ENCODE data around the gene COL4A4. TPM values are rescaled to one million over a fixed set of nuclear protein-coding genes. Genes with fewer than 3 reads are reported as not detected.
A peak's percentile ranks its signal among the peaks of the same experiment; 100 is the strongest.

Gene COL4A4
- total and polyA plus RNA-seq, 2 of the 13 experiments (the other 11 are each of a cell fraction or from before 2014, with no cell fraction given), result not detected

DNA sequence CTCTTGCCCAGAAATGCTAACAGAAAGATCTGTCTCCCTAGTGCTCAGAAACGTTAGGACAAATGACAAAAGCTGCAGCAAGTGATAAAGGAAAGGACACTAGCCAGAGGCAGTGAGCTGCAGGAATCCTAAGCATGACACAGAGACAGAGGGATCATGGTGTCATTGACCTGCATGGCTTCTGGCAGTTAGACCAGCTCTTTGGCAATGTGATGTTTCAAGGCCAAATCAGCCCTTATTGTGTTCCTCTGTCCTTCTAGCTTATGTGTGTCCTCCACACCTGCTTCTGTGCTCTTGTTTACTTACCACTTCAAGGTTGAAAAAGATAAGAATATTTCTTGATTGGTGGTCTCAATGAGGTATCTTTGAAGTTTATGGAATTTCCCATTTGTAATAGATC, 207.3 kb downstream of the COL4A4 start (continued):
- TF ChIP-seq MTF1 (CRISPR knock-in tag; IDR thresholded peaks at IDR 0.05) (no peak), HMG20A (CRISPR knock-in tag; IDR thresholded peaks at IDR 0.05; ENCODE audit: borderline replicate concordance) (peak; percentile 69; the same call in 1 of the 2 replicates), HNF4A (CRISPR knock-in tag; IDR thresholded peaks at IDR 0.05) (peak; percentile 47; the same call in 1 of the 2 replicates), SMYD3 (CRISPR knock-in tag; IDR thresholded peaks at IDR 0.05) (no peak), ZNF382 (CRISPR knock-in tag; IDR thresholded peaks at IDR 0.05; ENCODE audit: borderline replicate concordance) (no peak), ZNF644 (CRISPR knock-in tag; IDR thresholded peaks at IDR 0.05; ENCODE audit: low read depth) (peak; percentile 81; the same call in 1 of the 2 replicates), KLF15 (CRISPR knock-in tag; IDR thresholded peaks at IDR 0.05; ENCODE audit: borderline replicate concordance) (no peak), FOSL2 (CRISPR knock-in tag; IDR thresholded peaks at IDR 0.05) (peak; percentile 35; the same call in 1 of the 2 replicates), TEAD3 (CRISPR knock-in tag; optimal IDR thresholded peaks at IDR 0.05; ENCODE audit: borderline replicate concordance) (peak; percentile 48), SALL1 (CRISPR knock-in tag; IDR thresholded peaks at IDR 0.05) (peak; percentile 59; the same call in 1 of the 2 replicates), CEBPB (IDR thresholded peaks at IDR 0.05; ENCODE audit: borderline replicate concordance, low read depth, low read length) (peak; percentile 84), NR2F1 (CRISPR knock-in tag; IDR thresholded peaks at IDR 0.05) (peak; percentile 33 to 53; a peak in 2 of 4 replicates), CEBPG (CRISPR knock-in tag; IDR thresholded peaks at IDR 0.05) (peak; percentile 35; the same call in 1 of the 2 replicates), ARNTL (CRISPR knock-in tag; IDR thresholded peaks at IDR 0.05) (no peak), JUND (CRISPR knock-in tag; IDR thresholded peaks at IDR 0.05) (no peak), NPAS2 (CRISPR knock-in tag; IDR thresholded peaks at IDR 0.05; ENCODE audit: borderline replicate concordance) (no peak), SRSF9 (IDR thresholded peaks at IDR 0.05; ENCODE audit: borderline replicate concordance, insufficient read depth, low read depth, low read length, poor library complexity, severe bottlenecking) (no peak), ZNF251 (CRISPR knock-in tag; IDR thresholded peaks at IDR 0.05) (no peak), REPIN1 (CRISPR knock-in tag; IDR thresholded peaks at IDR 0.05; ENCODE audit: borderline replicate concordance, low read depth) (peak; percentile 68; the same call in 1 of the 2 replicates), SOX13 (IDR thresholded peaks at IDR 0.05) (no peak; the same call in 1 of the 2 replicates), SOX13 (CRISPR knock-in tag; conservative IDR thresholded peaks at IDR 0.05 in 1 of 2, IDR thresholded peaks at IDR 0.05 in 1 of 2) (peak in 1 of 2 experiments; percentile 89; a peak in 2 of 4 replicates), TCF7 (IDR thresholded peaks at IDR 0.05; ENCODE audit: low read depth) (no peak), ZNF788 (CRISPR knock-in tag; IDR thresholded peaks at IDR 0.05; ENCODE audit: borderline replicate concordance) (0 out of 2 replicates have a peak, but pooled peaks have one; percentile 45), ZNF296 (CRISPR knock-in tag; conservative IDR thresholded peaks at IDR 0.05) (no peak)
- TF ChIP-seq, protein P1, sequence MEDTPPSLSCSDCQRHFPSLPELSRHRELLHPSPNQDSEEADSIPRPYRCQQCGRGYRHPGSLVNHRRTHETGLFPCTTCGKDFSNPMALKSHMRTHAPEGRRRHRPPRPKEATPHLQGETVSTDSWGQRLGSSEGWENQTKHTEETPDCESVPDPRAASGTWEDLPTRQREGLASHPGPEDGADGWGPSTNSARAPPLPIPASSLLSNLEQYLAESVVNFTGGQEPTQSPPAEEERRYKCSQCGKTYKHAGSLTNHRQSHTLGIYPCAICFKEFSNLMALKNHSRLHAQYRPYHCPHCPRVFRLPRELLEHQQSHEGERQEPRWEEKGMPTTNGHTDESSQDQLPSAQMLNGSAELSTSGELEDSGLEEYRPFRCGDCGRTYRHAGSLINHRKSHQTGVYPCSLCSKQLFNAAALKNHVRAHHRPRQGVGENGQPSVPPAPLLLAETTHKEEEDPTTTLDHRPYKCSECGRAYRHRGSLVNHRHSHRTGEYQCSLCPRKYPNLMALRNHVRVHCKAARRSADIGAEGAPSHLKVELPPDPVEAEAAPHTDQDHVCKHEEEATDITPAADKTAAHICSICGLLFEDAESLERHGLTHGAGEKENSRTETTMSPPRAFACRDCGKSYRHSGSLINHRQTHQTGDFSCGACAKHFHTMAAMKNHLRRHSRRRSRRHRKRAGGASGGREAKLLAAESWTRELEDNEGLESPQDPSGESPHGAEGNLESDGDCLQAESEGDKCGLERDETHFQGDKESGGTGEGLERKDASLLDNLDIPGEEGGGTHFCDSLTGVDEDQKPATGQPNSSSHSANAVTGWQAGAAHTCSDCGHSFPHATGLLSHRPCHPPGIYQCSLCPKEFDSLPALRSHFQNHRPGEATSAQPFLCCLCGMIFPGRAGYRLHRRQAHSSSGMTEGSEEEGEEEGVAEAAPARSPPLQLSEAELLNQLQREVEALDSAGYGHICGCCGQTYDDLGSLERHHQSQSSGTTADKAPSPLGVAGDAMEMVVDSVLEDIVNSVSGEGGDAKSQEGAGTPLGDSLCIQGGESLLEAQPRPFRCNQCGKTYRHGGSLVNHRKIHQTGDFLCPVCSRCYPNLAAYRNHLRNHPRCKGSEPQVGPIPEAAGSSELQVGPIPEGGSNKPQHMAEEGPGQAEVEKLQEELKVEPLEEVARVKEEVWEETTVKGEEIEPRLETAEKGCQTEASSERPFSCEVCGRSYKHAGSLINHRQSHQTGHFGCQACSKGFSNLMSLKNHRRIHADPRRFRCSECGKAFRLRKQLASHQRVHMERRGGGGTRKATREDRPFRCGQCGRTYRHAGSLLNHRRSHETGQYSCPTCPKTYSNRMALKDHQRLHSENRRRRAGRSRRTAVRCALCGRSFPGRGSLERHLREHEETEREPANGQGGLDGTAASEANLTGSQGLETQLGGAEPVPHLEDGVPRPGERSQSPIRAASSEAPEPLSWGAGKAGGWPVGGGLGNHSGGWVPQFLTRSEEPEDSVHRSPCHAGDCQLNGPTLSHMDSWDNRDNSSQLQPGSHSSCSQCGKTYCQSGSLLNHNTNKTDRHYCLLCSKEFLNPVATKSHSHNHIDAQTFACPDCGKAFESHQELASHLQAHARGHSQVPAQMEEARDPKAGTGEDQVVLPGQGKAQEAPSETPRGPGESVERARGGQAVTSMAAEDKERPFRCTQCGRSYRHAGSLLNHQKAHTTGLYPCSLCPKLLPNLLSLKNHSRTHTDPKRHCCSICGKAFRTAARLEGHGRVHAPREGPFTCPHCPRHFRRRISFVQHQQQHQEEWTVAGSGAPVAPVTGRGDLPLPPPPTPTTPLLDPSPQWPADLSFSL (CRISPR knock-in tag; IDR thresholded peaks at IDR 0.05), result 0 out of 2 replicates have a peak, but pooled peaks have one; percentile 35

Measured in HepG2 (cell line).